Heart left ventricle (tissue), 16 donors: ENCODE data around the gene SLC25A6. TPM values are rescaled to one million over a fixed set of nuclear protein-coding genes. Genes with fewer than 3 reads are reported as not detected.

Experiments used
- ATAC-seq, 4 donors: fragments of 200-7000 bp; cut with Tn5 transposase; one replicate each; pipeline ENCODE4 v1.9.1; 2020 to 2022; ENCODE audit warnings: moderate library complexity in 4 of 4, mild to moderate bottlenecking in 3 of 4, moderate number of reproducible peaks in 1 of 4
- DNase-seq, 5 donors: peaks; one replicate each; pipeline ENCODE4 v3.0.0-alpha.2; 2020
- H3K27ac ChIP-seq, 12 donors: fragments of 200-600 bp; sonication (generic) in 4 of 12; one replicate each; pipeline versions ENCODE4 v1.5.0 to v1.8.0; 2016 to 2022; ENCODE audit warnings: mild to moderate bottlenecking in 2 of 12
- H3K27me3 ChIP-seq, 9 donors: fragments of 200-600 bp; sonication (generic) in 2 of 9; one replicate each; pipeline versions ENCODE4 v1.5.1 to v1.8.0; 2016 to 2022; ENCODE audit warnings: mild to moderate bottlenecking in 3 of 9
- H3K36me3 ChIP-seq, 9 donors: fragments of 200-600 bp; sonication (generic) in 2 of 9; one replicate each; pipeline versions ENCODE4 v1.5.0 to v1.8.0; 2018 to 2022; ENCODE audit warnings: mild to moderate bottlenecking in 2 of 9
- H3K4me1 ChIP-seq, 12 donors: fragments of 200-600 bp; sonication (generic) in 4 of 12; one replicate each; pipeline versions ENCODE4 v1.5.0 to v1.8.0; 2016 to 2022; ENCODE audit warnings: mild to moderate bottlenecking in 3 of 12
- H3K4me3 ChIP-seq, 12 donors: fragments of 200-600 bp; sonication (generic) in 4 of 12; one replicate each; pipeline versions ENCODE4 v1.5.0 to v1.8.0; 2017 to 2022; ENCODE audit warnings: mild to moderate bottlenecking in 9 of 12, moderate library complexity in 4 of 12
- H3K9me3 ChIP-seq, 12 donors: fragments of 200-600 bp; sonication (generic) in 4 of 12; one replicate each; pipeline versions ENCODE4 v1.5.0 to v1.8.0; 2016 to 2022; ENCODE audit warnings: mild to moderate bottlenecking in 1 of 12
- POLR2A ChIP-seq, 2 donors: fragments of 450-650 bp; IDR thresholded peaks; one replicate each; pipeline ENCODE4 v1.6.1; 2017; ENCODE audit warnings: antibody characterized with exemption in 2 of 2, mild to moderate bottlenecking in 2 of 2, moderate library complexity in 2 of 2
- WGBS, 4 donors: extraction: QIAGEN DNeasy Blood & Tissue Kit in 2 of 4; methylation state at CpG; one replicate each; pipeline versions ENCODE4 v1.1.5 to v1.1.7; 2013 to 2018; 5-methylcytosine and 5-hydroxymethylcytosine counted together
- intact Hi-C, 10 donors: fragments of 100-400 bp; cut with DNase I; formaldehyde crosslinking; loops; one replicate each; pipeline versions ENCODE4 v1.11.1 to v1.14.2; 2022
- polyA plus RNA-seq, 2 donors: library from polyadenylated mRNA; stranded (reverse); fragments of 200-250 nt; gene quantifications; one replicate each; pipeline ENCODE4 v1.2.3, GENCODE V29; 2013
- total RNA-seq, 9 donors: library from RNA; depleted of rRNA in 2 of 9; stranded (reverse); fragments of >200 nt in 2 of 9; fragmentation: NEBNext Ultra II Directional in 3 of 9; extraction: Animal tissue kit (Norgen Biotek cat#: 25700) in 3 of 9; gene quantifications; one replicate each; pipeline versions ENCODE4 v1.1.0 to v1.2.4, GENCODE V29; 2016 to 2023
- TF ChIP-seq, protein P1 (sequence below), 12 donors: fragments of 200-600 bp; sonication (generic) in 4 of 12; IDR thresholded peaks; one replicate each; pipeline versions ENCODE4 v1.5.0 to v1.8.0; 2018 to 2022; ENCODE audit warnings: antibody characterized with exemption in 12 of 12, mild to moderate bottlenecking in 5 of 12
- donor health status: ischemic (EF 13 %, LVEDD 7.1; RV severe dilation, severe dysfunction).
- donor health status: healthy with polysubstance abuse.
- donor health status: DM: no; HTN: yes; CAD: no.
- donor health status: DM: no; HTN: no; CAD: no.
- donor health status: ischemic (EF 25% LVEDD 6.9; RV normal size, moderate dysfunction).
- donor health status: ischemic (EF 25% LVEDD 5.7; RV mildly dilated, moderate dysfunction).
- donor health status: healthy.
- donor health status: DM: yes; HTN: yes; CAD: no.
- donor health status: ischemic (EF 35%, LVEDD 5.7; RV mildly dilated, moderate dysfunction).
- donor health status: nonischemic (EF 11% LVEDD 7.7; RV severe dilation, severe dysfunction).
- donor health status: DM: yes; HTN: yes; CAD: no.
- donor health status: PGD.
- donor health status: ischemic (EF 29% LVEDD 5.4; RV normal size, mild dysfunction).
- donor health status: nonischemic (EF 23%, LVEDD 6.1; RV moderate dilation, normal function).

Gene SLC25A6
- total and polyA plus RNA-seq, 11 donors = 78.2 to 232 (median 129) TPM

DNA sequence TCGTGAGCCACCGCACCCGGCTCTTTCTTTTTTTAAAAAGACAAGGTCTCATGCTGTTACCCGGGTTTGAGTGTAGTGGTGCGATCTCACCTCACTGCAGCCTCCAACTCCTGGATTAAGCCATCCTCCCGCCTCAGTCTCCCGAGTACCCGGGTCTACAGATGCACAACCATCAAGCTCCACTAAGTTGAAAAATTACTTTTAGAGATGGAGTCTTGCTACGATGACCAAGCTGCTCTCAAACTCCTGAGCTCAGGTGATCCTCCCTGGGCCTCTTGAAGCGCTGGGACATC, 2.0 kb downstream of the SLC25A6 start:
- 86 to 89% (median 88%) methylated on average over 10 of the region's 10 CpGs for WGBS, 4 donors
- peaks cover 4 to 58% (median 45%) of the 10 kb centered on the region in 12 donors for H3K4me1 ChIP-seq
- DNase-seq (peak in 1 of 5 donors; percentile 18), ATAC-seq (no peak)
- intact Hi-C loops = loop anchor here in 5 of 10 donors (5.0 to 10.0 kb wide), 5 partner anchors 55 to 202 kb away; partner anchors contain the start of genes ASMTL (in 2 of the 5) and AKAP17A (in 1 of the 5)
- H3K27me3 ChIP-seq = no peaks in the 10 kb centered on the region
- H3K4me3 ChIP-seq = peak overlapping the region in 6 of 12 donors; percentile 78 to 100 (median 94)
- peaks cover 2 to 61% (median 60%) of the 10 kb centered on the region in 9 donors for H3K36me3 ChIP-seq
- H3K27ac ChIP-seq = no peak overlapping the region
- no peaks in the 10 kb centered on the region for H3K9me3 ChIP-seq
- TF ChIP-seq, protein P1, sequence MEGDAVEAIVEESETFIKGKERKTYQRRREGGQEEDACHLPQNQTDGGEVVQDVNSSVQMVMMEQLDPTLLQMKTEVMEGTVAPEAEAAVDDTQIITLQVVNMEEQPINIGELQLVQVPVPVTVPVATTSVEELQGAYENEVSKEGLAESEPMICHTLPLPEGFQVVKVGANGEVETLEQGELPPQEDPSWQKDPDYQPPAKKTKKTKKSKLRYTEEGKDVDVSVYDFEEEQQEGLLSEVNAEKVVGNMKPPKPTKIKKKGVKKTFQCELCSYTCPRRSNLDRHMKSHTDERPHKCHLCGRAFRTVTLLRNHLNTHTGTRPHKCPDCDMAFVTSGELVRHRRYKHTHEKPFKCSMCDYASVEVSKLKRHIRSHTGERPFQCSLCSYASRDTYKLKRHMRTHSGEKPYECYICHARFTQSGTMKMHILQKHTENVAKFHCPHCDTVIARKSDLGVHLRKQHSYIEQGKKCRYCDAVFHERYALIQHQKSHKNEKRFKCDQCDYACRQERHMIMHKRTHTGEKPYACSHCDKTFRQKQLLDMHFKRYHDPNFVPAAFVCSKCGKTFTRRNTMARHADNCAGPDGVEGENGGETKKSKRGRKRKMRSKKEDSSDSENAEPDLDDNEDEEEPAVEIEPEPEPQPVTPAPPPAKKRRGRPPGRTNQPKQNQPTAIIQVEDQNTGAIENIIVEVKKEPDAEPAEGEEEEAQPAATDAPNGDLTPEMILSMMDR (IDR thresholded peaks at IDR 0.05) = no peak
- TF ChIP-seq POLR2A (IDR thresholded peaks at IDR 0.05) = no peak

DNA sequence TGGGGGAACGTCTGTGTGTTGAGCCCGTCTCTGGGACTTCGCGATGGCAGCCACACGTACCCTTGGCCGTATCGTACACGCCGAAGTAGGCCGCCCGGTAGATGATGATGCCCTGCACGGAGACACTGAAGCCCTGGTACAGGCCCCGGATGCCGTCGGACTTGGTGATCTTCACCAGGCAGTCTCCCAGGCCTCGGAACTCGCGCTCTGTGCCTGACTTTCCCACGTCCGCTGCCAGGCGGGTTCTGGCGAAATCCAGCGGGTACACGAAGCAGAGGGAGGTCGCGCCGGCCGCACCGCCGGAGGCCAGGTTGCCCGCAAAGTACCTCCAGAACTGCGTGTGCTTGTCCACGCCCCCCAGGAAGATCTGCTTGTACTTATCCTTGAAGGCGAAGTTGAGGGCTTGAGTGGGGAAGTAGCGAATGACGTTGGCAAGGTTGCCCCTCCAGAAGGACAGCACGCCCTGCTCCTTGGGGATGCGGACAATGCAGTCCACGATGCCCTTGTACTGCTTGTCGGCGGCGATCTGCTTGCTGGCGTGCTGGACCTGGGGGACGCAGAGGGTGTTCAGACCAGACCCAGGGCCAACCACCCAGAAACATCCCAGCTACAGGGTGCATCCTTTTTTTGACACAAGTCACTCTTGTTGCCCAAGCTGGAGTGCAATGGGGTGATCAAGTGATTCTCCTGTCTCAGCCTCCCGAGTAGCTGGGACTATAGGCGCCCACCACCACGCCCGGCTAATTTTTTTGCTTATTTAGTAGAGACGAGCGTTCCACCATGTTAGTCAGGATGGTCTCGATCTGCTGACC, 2.5 kb downstream of the SLC25A6 start:
- Histone ChIP-seq H3K4me3 (peak overlapping the region in 1 of 12 donors; percentile 100), H3K36me3 (peaks cover 2 to 67% (median 65%) of the 10 kb centered on the region in 9 donors), H3K27me3 (no peaks in the 10 kb centered on the region), H3K4me1 (peaks cover 4 to 53% (median 45%) of the 10 kb centered on the region in 12 donors), H3K27ac (no peak overlapping the region), H3K9me3 (no peaks in the 10 kb centered on the region)
- intact Hi-C loops = no loop called here
- 86 to 89% (median 87%) methylated on average over 37 to 51 of the region's 51 CpGs for WGBS, 4 donors
- TF ChIP-seq, protein P1 (IDR thresholded peaks at IDR 0.05) = no peak
- TF ChIP-seq POLR2A (IDR thresholded peaks at IDR 0.05) = no peak
- peak in 3 of 5 donors; percentile 17 to 54 (median 25) for DNase-seq
- no peak for ATAC-seq

DNA sequence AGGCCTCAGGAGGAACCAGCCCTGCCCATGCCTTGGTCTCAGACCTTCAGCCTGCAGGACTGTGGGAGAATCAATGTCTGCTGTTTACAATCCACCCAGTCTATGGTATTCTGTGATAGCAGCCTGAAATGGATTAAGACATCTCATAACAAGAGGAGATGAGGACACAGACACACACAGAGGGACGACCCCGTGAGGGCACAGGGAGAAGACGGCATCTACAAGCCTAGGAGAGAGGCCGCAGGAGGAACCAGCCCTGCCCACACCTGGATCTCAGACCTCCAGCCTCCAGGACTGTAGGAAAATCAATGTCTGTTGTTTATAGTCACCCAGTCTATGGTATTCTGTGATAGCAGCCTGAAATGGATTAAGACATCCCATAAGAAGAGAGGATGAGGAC, 3.3 kb downstream of the SLC25A6 start:
- H3K4me1 ChIP-seq = peaks cover 4 to 48% (median 40%) of the 10 kb centered on the region in 12 donors

More for the DNA sequence above, 3.3 kb downstream of the SLC25A6 start:
- no peak for ATAC-seq
- 64 to 88% (median 80%) methylated on average over 4 of the region's 4 CpGs for WGBS, 4 donors
- intact Hi-C loops = no loop called here
- Histone ChIP-seq H3K9me3 (no peaks in the 10 kb centered on the region), H3K27ac (peak overlapping the region in 1 of 12 donors; percentile 44), H3K27me3 (no peaks in the 10 kb centered on the region), H3K36me3 (peaks cover 2 to 73% (median 71%) of the 10 kb centered on the region in 9 donors), H3K4me3 (no peak overlapping the region)
- DNase-seq = peak in 1 of 5 donors; percentile 24
- TF ChIP-seq POLR2A (IDR thresholded peaks at IDR 0.05) = no peak
- TF ChIP-seq, protein P1 (IDR thresholded peaks at IDR 0.05) = no peak
